COLO668 (cell line): ENCODE measurements around the gene D2HGDH.
A peak's percentile ranks its signal among the peaks of the same experiment; 100 is the strongest.

Experiments
- DNase-seq: peaks from one replicate; lab custom pipeline; 2025; ENCODE audit not compliant: unreplicated experiment; lab: John Stamatoyannopoulos, UW

D2HGDH gene

GRCh38 chr2:241734467-241735208 is at the start of gene D2HGDH:
Gene D2HGDH (plus strand): TSS chr2:241734630. CDS start chr2:241735225, 595 bp downstream.
- DNase-seq, result peak; percentile 96

GRCh38 chr2:241686324-241686649 is 48.1 kb upstream of the D2HGDH start:
- peak; percentile 33 for DNase-seq

DNA sequence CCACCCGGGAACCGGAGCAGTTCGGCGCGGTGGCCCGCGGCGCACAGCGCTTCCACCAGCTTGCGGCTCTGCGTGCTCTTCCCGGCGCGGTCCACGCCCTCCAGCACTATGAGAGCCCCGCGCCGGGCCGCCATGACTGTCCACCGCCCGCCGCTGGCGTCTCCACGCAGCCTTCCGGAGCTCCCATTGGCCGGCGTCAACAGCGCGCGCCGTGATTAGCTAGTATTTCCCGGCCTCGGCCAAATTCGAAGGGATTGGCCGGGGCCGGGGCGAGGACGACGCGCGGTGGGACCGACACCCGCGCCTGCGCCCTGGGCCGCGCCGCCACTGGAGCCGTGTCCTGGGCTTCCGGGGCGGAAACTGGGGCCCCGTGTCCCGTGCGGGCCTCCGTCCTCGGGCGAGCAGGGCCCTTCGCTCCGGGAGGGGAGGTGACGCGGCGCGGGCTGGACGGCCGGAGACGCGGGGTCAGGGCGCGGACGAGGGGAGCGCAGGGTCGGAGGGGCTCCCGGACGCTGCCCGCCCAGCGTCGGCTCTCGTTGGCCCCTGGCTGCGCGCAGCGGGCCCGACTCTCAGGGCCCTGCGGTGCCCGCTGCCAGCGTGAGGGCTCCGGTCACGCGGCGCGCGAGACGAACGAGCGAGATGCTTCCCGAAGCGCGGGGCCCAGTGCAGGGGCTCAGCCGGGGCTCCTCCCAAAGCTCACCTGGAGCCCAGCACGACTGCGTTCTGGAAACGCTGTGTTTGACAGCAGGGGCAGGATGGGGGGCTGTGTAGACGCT is 47.6 kb upstream of the D2HGDH start, which contains the start of gene DTYMK:
DTYMK (minus strand) TSS at position 166 of the 776 bp plus-strand sequence; CDS start at position 134, 32 bp downstream.
- DNase-seq, result peak; percentile 98

- peak; percentile 32 for DNase-seq
Measured at GRCh38 chr2:241689306-241689705, 45.1 kb upstream of the D2HGDH start.

- DNase-seq, result no peak
Measured at GRCh38 chr2:241690202-241690717, 44.2 kb upstream of the D2HGDH start.

GRCh38 chr2:241692448-241692847 is 42.0 kb upstream of the D2HGDH start:
- DNase-seq, result no peak

DNA sequence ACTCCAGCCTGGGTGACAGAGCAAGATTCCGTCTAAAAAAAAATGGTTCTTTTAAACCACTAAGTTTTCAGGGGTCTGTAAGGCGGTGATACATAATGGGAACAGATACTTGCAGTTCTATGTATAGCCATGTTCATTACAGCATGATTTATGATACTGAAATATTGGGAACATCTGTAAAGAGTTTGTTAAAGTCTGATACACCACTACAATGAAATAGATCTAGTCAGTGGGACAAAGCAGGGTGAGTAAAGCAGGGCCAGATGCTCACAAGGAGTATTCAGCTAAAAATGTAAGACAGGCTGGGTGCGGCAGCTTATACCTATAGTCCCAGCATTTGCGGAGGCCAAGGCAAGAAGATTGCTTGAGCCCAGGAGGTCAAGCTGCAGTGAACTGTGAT is 38.8 kb upstream of the D2HGDH start:
- no peak for DNase-seq

GRCh38 chr2:241701149-241701398 is 33.4 kb upstream of the D2HGDH start:
- DNase-seq, result no peak

GRCh38 chr2:241701399-241702154 is 32.9 kb upstream of the D2HGDH start, which contains the start of gene ING5:
Gene ING5 (plus strand): TSS chr2:241702039. CDS start chr2:241702066, 27 bp downstream.
- peak; percentile 97 for DNase-seq

GRCh38 chr2:241702155-241703031 is 32.0 kb upstream of the D2HGDH start:
- peak; percentile 88 for DNase-seq

- DNase-seq, result peak; percentile 31
Measured at GRCh38 chr2:241703032-241703604, 31.3 kb upstream of the D2HGDH start.

DNA sequence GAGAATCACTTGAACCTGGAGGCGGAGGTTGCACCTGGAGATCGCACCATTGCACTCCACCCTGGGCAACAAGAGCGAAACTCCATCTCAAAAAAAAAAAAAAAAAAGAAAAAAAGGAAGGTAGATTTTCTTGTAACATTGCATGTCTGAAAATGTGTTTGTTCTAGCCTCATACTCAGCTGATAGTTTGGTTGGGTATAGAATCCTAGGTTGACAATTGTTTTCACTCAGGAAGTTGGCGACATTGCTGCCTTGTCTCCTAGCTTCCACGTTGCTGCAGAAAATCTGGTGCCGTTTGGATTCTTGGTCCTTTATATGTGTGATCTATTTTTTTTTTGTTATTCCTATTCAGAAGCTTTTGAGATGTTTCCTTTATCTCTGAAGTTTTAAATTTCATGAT is 27.9 kb upstream of the D2HGDH start:
- no peak for DNase-seq

DNA sequence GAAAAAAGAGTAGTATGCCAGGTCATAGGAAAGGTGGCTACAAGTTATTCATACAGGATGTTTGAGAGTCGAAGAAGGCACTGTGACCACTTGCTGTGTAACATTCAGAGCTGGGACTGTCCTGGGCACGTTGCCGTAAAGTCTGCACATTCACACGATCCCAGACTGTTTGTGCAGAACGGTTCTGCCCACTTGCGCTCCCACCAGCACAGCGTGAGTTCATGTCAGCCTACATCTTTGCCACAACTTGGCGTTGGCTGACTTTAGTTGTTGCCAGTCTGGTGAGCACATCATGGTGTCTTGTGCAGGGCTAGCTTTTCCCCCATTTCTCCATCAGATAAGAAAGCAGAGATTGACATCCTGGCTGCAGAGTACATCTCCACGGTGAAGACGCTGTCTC is 25.6 kb upstream of the D2HGDH start:
- DNase-seq, result no peak

GRCh38 chr2:241719093-241719492 is 15.3 kb upstream of the D2HGDH start:
- no peak for DNase-seq

- DNase-seq, result no peak
Measured at GRCh38 chr2:241720099-241720498, 14.3 kb upstream of the D2HGDH start.

- DNase-seq, result no peak
Measured at GRCh38 chr2:241720560-241720959, 13.9 kb upstream of the D2HGDH start.

DNA sequence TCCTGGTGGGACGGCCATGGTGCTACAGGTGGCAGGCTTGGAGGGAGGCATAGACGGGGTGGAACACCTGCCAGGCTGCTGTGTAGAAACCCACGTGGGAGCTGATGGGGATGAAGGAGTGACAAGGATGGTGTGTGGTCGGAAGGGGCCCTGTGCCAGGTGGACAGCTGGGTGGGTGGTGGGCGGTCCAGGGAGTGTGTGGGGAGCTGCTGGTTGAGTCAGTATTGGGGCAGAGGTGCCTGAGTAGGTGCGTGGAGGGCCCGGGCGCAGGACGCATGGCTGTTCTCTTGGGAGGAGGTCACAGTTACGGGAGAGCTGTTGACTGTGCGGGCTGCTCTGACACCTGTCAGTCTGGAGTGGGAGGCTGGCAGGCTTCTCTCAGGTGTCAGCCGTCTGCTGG is 12.6 kb upstream of the D2HGDH start:
- no peak for DNase-seq

DNA sequence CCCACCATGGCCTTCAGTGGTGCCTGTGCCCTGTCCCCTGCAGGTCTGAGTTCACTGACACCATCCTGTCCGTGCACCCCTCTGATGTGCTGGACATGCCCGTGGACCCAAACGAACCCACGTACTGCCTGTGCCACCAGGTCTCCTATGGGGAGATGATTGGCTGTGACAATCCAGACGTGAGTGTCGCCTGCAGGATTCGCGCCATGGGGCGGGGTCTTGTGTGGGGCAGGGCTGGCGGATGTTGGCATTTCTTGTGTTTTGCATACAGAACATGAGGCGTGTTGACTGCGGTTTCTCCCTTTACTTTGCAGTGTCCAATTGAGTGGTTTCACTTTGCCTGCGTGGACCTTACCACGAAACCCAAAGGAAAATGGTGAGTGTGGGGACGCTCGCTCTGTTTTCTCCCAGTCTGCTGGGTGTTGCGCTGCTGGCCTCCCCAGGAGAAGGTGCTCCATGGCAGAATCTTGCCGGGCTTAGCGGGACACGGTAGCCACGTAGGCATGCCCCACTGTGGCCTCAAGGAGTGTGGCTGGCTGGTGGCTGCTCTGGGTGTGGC is 11.5 kb upstream of the D2HGDH start:
- no peak for DNase-seq

DNA sequence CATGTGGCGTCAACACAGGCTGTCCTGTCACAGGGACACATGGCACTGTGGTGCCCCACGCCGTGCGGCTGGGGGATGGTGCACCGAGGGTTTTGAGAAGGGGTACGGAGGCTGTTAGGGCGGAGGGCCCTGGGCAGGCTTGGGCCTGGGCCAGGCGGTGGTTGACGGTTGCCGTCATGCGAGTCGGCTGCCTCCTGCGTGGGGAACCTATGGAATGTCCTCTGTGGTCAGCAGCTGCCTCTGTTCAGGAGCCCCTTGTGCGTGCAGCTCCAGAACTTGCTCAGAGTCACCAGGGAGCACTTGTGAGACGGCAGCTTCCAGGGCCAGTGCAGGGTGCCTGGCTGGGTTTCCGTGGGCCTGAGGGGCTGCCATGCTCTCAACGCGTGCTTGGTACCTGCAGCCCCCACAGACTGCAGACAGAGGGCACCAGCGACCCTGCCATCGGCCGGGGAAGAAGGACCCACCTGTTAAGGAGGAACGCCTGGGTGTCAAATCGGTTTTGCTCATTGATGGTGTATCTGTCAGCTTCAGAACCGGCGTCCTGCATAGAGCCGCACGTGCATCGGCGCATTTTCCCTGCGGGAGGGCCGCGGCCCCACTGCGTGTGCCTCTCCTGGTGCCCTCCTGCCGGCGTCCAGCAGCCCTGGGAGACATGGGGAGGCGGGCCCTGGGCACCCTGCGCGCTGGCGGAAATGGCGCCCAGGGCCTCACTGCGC is 10.0 kb upstream of the D2HGDH start:
- no peak for DNase-seq
